ENCODE measurements around the gene HDGF.

The HDGF gene

DNA sequence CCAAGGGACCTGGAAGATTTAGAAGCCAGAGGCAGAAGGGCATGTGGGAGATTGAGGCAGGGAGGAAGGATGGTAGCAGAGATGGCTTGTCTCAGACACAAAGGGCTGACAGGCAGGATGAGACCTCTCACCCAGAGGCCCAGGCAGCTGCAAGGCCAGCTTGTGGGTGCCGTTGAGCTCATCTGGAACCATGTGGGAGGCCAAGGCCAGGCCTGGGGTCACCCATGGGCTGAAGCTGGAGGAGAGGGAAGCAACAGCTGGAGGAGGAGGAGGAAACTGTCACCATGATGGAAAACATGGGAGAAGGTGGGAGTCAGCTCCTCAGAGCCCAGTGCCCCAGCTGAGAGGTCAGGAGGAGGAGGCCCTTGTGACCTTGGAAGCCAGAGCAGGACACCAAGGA lies 52.5 kb downstream of the HDGF start:
- DNase-seq (ENCODE audit: low read depth), result no peak

DNA sequence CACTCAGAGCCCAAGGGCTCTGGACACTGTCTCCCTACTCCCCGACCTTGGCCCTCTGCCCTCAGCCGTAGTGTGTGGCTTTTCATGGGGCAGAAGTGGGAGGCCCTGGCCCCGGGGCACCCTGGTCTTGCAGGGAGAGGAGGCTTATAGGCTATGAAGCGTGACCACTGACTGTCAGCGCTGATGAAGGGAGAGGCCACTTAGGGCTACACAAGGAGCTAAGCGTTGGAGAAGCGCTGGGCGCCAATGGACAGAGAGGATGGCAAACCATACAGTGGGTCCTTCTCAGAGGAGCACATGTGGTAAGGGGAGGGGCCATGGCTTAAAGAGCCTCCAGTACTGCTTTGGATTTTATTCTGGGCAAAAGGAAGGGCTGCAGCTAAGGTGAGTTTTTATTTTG lies 54.0 kb downstream of the HDGF start:
- no peak for DNase-seq (ENCODE audit: low read depth)

DNA sequence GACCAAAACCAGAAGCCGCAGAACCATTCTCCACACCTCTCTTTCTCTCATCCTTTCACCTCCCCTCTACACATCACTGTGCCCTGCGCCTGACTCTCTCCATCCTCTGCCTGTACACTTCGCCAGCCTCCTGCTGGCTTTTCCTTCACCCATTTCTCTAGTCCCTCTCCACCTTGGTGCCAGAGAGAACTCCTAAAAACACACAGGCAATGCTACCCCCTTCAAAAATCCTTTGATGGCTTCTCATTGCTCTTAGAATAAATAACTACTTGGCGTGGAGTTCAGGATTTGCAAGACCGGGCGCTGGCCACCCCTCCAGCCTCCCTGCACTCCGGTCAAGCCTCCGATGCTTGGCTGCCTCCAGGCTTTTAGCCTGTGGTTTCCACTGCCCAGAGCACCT lies 54.7 kb downstream of the HDGF start:
- DNase-seq (ENCODE audit: low read depth), result no peak

DNA sequence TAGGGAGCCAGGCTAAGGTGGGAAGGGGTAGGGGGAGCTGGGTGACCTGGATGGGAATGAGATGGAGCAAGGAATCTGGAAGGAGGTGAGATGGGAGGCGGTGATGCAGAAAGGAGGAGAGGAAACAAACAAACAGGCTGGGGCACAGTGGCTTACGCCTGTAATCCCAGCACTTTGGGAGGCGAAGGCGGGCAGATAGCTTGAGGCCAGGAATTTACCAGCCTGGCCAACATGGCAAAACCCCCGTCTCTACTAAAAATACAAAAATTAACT lies 56.8 kb downstream of the HDGF start:
- DNase-seq (ENCODE audit: low read depth), result no peak

DNA sequence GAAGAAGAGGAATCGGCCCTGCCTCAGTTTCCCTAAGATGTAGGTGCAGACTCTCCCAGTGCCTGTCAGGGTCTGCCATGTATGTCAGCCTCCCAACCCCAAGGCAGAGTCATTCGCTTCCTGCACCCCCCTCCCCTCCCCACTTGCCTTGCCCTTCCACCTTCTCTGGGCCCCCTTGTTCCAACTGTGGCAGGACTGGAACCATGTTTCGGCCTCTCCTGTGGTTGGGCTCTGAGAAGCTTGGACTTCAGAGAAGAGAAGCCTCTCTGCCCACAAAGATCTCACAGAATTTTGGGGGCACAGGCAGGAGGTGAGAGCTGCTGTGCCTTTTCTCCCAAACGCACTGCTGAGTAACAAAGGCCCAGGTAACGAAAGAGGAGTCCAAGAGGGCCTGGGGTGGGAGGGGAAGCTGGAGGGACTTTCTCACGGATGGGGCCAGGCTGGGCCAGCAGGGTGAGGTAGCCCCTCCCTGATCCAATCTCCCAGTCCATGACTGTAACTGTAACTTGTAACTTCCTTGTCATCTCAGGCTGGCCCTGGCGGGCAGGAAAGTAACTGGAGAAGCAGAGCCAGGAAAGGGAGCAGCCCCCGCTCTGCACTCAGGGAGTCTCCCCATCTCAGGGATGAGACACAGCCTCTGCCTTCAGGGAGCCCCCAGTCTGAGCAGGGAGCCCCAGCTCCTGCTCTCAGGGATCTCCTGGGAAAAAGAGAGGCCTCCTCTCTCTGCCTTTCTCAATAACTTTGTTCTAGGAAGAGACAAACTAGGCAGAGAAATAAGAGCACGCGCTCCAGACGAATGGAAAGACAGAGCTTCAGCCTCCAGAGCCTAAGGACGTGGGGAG lies 57.4 kb downstream of the HDGF start:
- no peak for DNase-seq (ENCODE audit: low read depth)

DNA sequence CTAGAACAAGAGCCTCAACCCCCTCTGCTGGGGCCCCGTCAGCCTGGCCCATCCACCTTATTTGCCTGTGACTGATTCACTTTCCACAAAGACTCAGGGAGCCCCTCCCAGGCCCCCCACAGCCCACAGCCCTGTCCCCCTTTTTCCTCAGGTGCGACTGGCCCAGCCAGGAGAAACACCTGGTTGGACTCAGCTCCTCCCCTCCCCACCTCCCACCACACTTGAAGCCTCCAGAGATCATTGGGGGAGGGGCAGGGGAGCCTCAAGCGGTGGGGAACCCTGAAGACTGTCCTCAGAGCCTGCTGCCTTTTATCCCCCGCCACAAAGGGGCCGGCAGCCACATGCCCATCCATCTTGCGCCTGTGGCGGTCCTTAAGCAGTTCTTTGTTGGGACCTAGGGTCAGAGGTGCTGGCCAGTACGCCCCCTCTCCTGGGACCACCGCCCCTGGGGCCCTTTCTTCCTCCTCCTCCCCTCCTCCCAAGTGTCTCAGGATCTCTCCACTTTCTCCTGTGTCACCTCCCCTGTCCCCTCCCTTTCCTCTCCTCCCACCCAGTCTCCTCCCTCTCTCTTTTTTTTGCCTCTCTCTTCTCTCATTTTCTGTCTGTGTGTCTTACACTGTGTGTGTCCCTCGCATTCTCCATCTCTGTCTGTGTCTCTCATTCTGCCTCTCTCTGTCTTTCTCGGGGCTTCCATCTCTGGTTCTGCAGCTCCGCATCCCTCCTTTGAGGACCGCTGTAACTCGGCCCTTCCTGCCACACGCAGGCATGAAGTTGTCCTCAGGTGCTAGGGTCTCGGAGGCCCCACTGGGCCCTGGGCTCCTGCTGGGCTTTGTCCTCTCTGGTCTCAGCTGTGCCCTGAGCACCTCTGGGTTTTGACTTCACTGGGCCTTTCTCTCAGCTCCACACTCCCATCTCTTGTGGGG lies 58.3 kb downstream of the HDGF start:
- no peak for DNase-seq (ENCODE audit: low read depth)

DNA sequence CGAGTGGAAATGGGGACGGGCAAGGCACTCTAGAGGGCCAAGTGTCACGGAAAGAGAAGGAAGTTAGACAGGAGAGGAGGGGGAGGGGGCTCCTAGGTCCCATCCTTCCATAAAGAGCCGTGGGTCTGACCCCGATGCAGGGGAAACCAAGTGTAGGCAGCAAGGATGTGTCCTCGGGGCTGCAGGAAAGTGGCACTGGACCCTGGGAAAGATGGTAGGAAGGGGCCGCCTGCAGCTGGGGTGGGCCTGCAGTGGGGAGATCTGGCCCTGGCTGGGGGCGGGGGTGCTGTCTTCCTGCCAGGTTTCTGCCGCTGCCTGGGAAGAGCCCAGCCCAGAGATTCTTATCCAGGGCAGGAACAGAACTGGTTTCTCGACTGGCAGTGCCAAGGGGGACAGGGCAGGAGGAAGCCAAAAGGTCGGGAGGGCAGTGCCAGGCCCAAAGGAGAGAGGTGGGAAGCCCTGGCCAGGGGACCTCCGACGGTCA lies 59.0 kb downstream of the HDGF start:
- no peak for DNase-seq (ENCODE audit: low read depth)

All from activated T-cell treated with anti-CD3 and anti-CD28 coated beads for 24 hours (primary cell).